Mesendoderm (in vitro differentiated cells): ENCODE data around the gene CACFD1.

Experiments
- DNase-seq: peaks from one replicate; pipeline ENCODE4 v3.0.0; 2013
- H2AK5ac ChIP-seq: 2 replicates; pipeline ENCODE4 v1.6.1; 2013; ENCODE audit warnings: low read length, inconsistent platforms
- H2BK120ac ChIP-seq: 2 replicates; pipeline ENCODE4 v1.6.1; 2013; ENCODE audit warnings: low read depth, mild to moderate bottlenecking, low read length, moderate library complexity, mixed read lengths
- H2BK15ac ChIP-seq: replicated peaks from 2 replicates; pipeline ENCODE4 v1.6.1; 2013; ENCODE audit warnings: low read depth, mild to moderate bottlenecking, moderate library complexity
- H2BK5ac ChIP-seq: 2 replicates; pipeline ENCODE4 v1.6.1; 2013; ENCODE audit warnings: low read length, inconsistent platforms
- H3K18ac ChIP-seq: 2 replicates; pipeline ENCODE4 v1.6.1; 2013; ENCODE audit warnings: mild to moderate bottlenecking, low read length, mixed read lengths
- H3K23ac ChIP-seq: one replicate; pipeline ENCODE4 v1.6.1; 2013; ENCODE audit warnings: low read length
- H3K27ac ChIP-seq: 2 replicates; pipeline ENCODE4 v1.5.1; 2013; ENCODE audit warnings: low read depth, mild to moderate bottlenecking, inconsistent platforms, low read length, moderate library complexity
- H3K27me3 ChIP-seq: 2 replicates; pipeline ENCODE4 v1.6.1; 2013; ENCODE audit warnings: low read length, control low read depth, mild to moderate bottlenecking, inconsistent platforms; ENCODE audit not compliant: insufficient read depth, poor library complexity
- H3K36me3 ChIP-seq: 2 replicates; pipeline ENCODE4 v1.6.1; 2013; ENCODE audit warnings: low read length, inconsistent platforms; ENCODE audit not compliant: control insufficient read depth, insufficient read depth
- H3K4ac ChIP-seq: one replicate; pipeline ENCODE4 v1.6.1; 2013; ENCODE audit warnings: low read depth, mild to moderate bottlenecking, low read length, moderate library complexity
- H3K4me1 ChIP-seq: 2 replicates; pipeline ENCODE4 v1.6.1; 2013; ENCODE audit warnings: low read depth, low read length, inconsistent platforms; ENCODE audit not compliant: control insufficient read depth
- H3K4me2 ChIP-seq: 2 replicates; pipeline ENCODE4 v1.6.1; 2013; ENCODE audit warnings: low read length
- H3K4me3 ChIP-seq: 2 replicates; pipeline ENCODE4 v1.5.1; 2013; ENCODE audit warnings: mild to moderate bottlenecking, low read length
- H3K56ac ChIP-seq: one replicate; pipeline ENCODE4 v1.6.1; 2013; ENCODE audit warnings: low read length
- H3K79me1 ChIP-seq: 2 replicates; pipeline ENCODE4 v1.6.1; 2013; ENCODE audit warnings: low read length, inconsistent platforms
- H3K79me2 ChIP-seq: 2 replicates; pipeline ENCODE4 v1.6.1; 2013; ENCODE audit warnings: mild to moderate bottlenecking, low read length; ENCODE audit not compliant: control insufficient read depth, insufficient read depth
- H3K9ac ChIP-seq: 2 replicates; pipeline ENCODE4 v1.6.1; 2013; ENCODE audit warnings: low read length, inconsistent platforms
- H4K5ac ChIP-seq: one replicate; pipeline ENCODE4 v1.6.1; 2013; ENCODE audit warnings: low read length
- H4K8ac ChIP-seq: one replicate; pipeline ENCODE4 v1.6.1; 2013; ENCODE audit warnings: low read depth, mild to moderate bottlenecking, control low read depth, low read length, moderate library complexity
- WGBS: extraction: QIAGEN DNeasy Blood & Tissue Kit; methylation state at CpG from one replicate; pipeline ENCODE4 v1.1.7; 2013; ENCODE audit warnings: low lambda C conversion rate, missing lambda C conversion rate; ENCODE audit not compliant: insufficient coverage; ENCODE audit errors: extremely low coverage; 5-methylcytosine and 5-hydroxymethylcytosine counted together

CACFD1 gene

DNA sequence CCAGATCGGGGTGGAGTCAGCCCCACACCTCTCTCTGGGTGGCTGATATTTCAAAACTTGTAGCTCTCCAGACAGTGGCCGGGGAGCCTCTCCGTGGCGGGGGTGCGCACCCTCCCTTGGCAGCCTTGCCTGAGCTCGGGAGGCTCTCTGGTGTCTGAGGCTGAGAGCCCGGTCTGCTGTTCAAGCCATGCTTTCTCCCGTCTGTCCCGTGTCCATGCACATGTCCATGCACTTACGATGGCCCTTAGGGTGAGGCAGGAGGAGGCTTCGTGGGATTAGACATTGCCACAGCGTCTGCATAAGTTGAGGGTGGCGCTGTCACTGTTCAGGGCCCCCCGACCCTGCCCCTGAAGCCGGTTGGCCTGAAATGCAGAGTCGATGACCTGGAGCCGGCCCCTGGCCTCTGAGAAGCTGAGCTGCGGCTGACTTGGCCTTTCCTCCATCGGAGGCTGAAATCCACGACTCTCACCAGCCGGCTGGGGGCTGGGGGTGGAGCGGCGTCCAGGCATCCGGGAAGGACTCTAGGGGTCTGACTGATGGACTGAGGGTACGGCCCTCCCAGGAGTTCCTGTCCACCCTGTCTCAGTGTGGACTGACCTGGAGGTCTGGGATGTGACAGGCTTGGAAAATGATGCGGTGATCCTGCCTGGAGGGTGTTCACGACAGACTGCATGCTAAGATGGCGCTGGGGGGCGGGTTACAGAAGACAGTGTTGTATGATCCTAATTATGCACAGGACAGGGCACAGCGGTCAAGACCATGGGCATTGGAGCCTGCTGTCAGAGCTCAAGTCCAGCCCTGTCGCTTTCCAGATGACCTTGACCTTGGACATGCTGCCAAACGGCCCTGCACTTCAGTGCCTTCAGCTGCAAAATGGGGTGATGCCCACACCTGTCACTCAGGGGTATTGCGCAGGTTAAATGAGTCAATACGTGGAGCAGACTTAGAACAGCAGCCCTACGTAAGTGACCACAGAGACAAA lies 37.4 kb downstream of the CACFD1 start:
- Histone ChIP-seq H3K4me2 (no peak overlapping the region), H2BK5ac (no peak overlapping the region), H2BK15ac (no peak overlapping the region), H3K27ac (no peak overlapping the region), H3K4me3 (no peak overlapping the region), H2BK120ac (no peak overlapping the region), H4K5ac (no peak overlapping the region), H3K79me2 (no peaks in the 10 kb centered on the region), H3K27me3 (no peaks in the 10 kb centered on the region), H3K4me1 (no peaks in the 10 kb centered on the region), H3K36me3 (no peaks in the 10 kb centered on the region), H2AK5ac (no peak overlapping the region), H3K23ac (no peak overlapping the region), H4K8ac (no peak overlapping the region), H3K79me1 (no peaks in the 10 kb centered on the region), H3K18ac (no peak overlapping the region), H3K9ac (no peak overlapping the region), H3K56ac (no peak overlapping the region), H3K4ac (no peak overlapping the region)
- no CpG with 5 or more reads among the region's 35 CpGs for WGBS
- DNase-seq, result no peak

DNA sequence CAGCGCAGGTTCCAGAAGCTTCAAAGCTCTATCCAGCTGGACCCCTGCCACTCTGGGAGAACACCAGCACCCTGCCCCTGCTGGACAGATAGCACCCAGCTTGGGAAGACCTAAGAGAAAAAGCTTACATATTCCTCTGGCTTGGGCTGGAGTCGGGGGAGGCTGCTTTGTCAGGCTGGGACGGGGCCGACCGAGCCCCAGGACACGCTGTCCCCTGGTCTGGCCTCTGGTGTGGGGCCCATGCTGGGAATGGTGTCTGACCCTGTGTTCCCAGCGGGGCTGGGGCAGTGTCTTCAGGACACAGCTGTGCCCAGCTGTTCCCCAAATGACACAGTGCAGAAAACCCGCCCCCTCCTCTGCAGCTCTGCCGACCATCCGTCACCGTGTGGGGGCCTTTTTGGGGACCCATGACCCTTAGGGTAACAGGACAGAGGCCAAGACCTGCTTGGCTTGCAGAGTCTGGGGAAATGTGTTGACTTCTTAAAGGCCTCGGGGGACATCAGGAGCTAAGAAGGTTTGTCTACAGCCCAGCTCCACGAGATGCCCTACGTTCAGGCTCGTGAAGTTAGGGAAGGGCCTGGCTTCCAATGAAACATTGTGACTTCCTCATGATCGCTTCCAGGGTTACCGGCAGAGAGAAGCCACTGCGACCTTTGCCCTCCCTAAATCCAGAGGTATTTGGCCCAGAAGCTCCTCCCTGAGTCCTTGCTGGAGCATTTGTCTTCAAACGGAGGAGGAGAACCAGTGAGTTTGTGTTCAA lies 39.5 kb downstream of the CACFD1 start:
- Histone ChIP-seq H3K4me1 (no peaks in the 10 kb centered on the region), H4K8ac (no peak overlapping the region), H3K79me1 (no peaks in the 10 kb centered on the region), H2BK5ac (no peak overlapping the region), H3K9ac (no peak overlapping the region), H2AK5ac (no peak overlapping the region), H2BK15ac (no peak overlapping the region), H3K56ac (no peak overlapping the region), H3K4me3 (no peak overlapping the region), H3K23ac (no peak overlapping the region), H3K27ac (no peak overlapping the region), H3K36me3 (no peaks in the 10 kb centered on the region), H3K4ac (no peak overlapping the region), H3K27me3 (no peaks in the 10 kb centered on the region), H2BK120ac (no peak overlapping the region), H3K18ac (no peak overlapping the region), H3K79me2 (no peaks in the 10 kb centered on the region), H4K5ac (no peak overlapping the region), H3K4me2 (no peak overlapping the region)
- WGBS, result no CpG with 5 or more reads among the region's 19 CpGs
- no peak for DNase-seq

DNA sequence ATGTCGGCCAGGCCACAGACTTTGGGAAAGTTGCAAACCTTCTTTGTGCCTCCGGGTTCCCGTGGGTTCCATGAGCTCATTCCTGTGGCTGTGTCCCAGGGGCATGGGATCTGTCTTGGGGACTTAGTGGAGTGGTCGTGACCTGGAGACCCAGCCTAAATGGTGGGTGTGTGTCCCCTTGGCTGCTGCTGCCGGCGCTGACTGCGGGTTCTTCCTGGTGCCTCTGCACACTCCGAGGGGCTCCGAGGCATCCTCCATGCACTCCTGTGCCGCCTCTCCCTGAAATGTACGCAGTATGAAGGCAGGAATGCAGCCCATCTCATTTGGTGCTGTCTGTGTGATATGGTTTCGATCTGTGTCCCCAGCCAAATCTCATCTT lies 40.1 kb downstream of the CACFD1 start:
- DNase-seq, result no peak
- Histone ChIP-seq H2BK5ac (no peak overlapping the region), H3K27ac (no peak overlapping the region), H4K8ac (no peak overlapping the region), H2BK120ac (no peak overlapping the region), H3K4me3 (no peak overlapping the region), H3K23ac (no peak overlapping the region), H3K4ac (no peak overlapping the region), H4K5ac (no peak overlapping the region), H3K79me2 (no peaks in the 10 kb centered on the region), H3K4me2 (no peak overlapping the region), H3K79me1 (no peaks in the 10 kb centered on the region), H3K27me3 (no peaks in the 10 kb centered on the region), H3K9ac (no peak overlapping the region), H3K18ac (no peak overlapping the region), H2AK5ac (no peak overlapping the region), H3K56ac (no peak overlapping the region), H3K4me1 (no peaks in the 10 kb centered on the region), H3K36me3 (no peaks in the 10 kb centered on the region), H2BK15ac (no peak overlapping the region)
- no CpG with 5 or more reads among the region's 12 CpGs for WGBS

DNA sequence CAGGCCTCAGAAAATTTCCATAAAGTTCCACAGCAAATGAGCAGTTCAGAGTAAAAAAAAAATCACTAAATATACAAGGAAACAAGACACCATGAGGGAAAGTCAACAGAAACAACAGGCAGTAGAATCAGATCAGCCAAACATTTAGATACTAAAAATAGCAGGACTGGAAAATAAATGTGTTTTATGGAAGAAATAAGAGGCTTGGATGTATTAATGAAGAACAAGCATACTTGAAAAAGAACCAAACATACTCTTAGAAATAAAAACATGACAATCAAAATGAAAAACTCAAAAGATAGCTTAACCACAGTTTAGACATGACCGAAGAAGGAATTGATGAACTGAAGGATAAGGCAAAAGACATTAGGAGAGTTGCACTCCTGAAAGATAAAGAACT lies 42.3 kb downstream of the CACFD1 start:
- Histone ChIP-seq H3K79me1 (no peaks in the 10 kb centered on the region), H3K79me2 (no peaks in the 10 kb centered on the region), H3K4me3 (no peak overlapping the region)

DNA sequence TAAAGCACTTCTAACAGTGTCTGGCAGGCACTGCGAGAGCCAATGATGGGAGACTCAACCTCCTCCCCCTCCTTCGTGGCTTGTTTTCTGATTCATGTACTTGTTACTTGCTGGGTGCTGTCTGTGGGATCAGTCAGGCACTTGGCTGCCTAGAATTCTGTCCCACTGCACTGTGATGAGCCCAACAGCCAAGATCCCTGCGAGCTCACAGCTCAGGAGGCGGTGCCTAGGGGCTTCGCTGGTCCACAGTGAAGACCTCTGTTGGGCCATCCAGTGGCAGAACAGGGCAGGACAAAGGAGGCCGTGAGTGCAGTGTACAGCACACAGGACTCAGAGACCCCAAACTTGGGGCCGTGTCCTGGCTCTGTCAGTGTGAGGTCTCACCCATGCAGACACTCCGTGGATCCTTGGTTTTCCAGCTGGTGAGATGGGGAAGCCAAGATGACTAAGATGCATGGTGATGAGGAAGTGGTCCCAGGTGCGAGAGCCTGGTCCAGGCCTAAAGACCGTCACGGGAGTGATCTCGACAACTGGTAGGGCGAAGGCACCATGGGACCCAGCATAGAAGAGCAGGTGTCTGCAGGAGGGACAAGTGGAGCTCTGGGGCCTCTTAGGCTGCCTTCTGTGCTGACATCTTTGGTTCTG lies 45.5 kb downstream of the CACFD1 start:
- no peaks in the 10 kb centered on the region for H3K27me3 ChIP-seq
- H2AK5ac ChIP-seq, result no peak overlapping the region
- no peak overlapping the region for H2BK15ac ChIP-seq
- no peak overlapping the region for H3K27ac ChIP-seq
- H2BK120ac ChIP-seq, result no peak overlapping the region
- no peaks in the 10 kb centered on the region for H3K36me3 ChIP-seq
- no peak overlapping the region for H4K5ac ChIP-seq
- H3K23ac ChIP-seq, result no peak overlapping the region
- H3K9ac ChIP-seq, result no peak overlapping the region
- no CpG with 5 or more reads among the region's 13 CpGs for WGBS
- H3K79me2 ChIP-seq, result no peaks in the 10 kb centered on the region
- H3K4me3 ChIP-seq, result no peak overlapping the region
- H3K56ac ChIP-seq, result no peak overlapping the region
- no peak overlapping the region for H3K18ac ChIP-seq
- H3K4me1 ChIP-seq, result peaks cover 4% of the 10 kb centered on the region
- H2BK5ac ChIP-seq, result no peak overlapping the region
- DNase-seq, result no peak
- no peak overlapping the region for H4K8ac ChIP-seq
- H3K4ac ChIP-seq, result no peak overlapping the region
- no peaks in the 10 kb centered on the region for H3K79me1 ChIP-seq
- no peak overlapping the region for H3K4me2 ChIP-seq

More for the DNA sequence above, 42.3 kb downstream of the CACFD1 start:
- Histone ChIP-seq H3K27ac (no peak overlapping the region), H3K4ac (no peak overlapping the region), H3K18ac (no peak overlapping the region), H2BK15ac (no peak overlapping the region), H2BK5ac (no peak overlapping the region), H2AK5ac (no peak overlapping the region), H4K8ac (no peak overlapping the region), H3K56ac (no peak overlapping the region), H3K36me3 (no peaks in the 10 kb centered on the region), H3K9ac (no peak overlapping the region), H4K5ac (no peak overlapping the region), H3K27me3 (no peaks in the 10 kb centered on the region), H3K23ac (no peak overlapping the region), H3K4me1 (no peaks in the 10 kb centered on the region), H3K4me2 (no peak overlapping the region), H2BK120ac (no peak overlapping the region)
- no CpG with 5 or more reads among the region's 1 CpG for WGBS
- no peak for DNase-seq
